GM18498 (cell line): Measurements from ENCODE around the gene GAL3ST3.
"Not testable (repeated sequence)": the region's sequence is repeated elsewhere in the genome, so short reads cannot be mapped to it uniquely, and the experiment has no call there.

Source experiments
- ATAC-seq: cut with Tn5 transposase; IDR thresholded peaks from one replicate; pipeline ENCODE4 v1.9.1; 2021; ENCODE audit warnings: mild to moderate bottlenecking, moderate library complexity; ENCODE audit not compliant: unreplicated experiment

Gene GAL3ST3

DNA sequence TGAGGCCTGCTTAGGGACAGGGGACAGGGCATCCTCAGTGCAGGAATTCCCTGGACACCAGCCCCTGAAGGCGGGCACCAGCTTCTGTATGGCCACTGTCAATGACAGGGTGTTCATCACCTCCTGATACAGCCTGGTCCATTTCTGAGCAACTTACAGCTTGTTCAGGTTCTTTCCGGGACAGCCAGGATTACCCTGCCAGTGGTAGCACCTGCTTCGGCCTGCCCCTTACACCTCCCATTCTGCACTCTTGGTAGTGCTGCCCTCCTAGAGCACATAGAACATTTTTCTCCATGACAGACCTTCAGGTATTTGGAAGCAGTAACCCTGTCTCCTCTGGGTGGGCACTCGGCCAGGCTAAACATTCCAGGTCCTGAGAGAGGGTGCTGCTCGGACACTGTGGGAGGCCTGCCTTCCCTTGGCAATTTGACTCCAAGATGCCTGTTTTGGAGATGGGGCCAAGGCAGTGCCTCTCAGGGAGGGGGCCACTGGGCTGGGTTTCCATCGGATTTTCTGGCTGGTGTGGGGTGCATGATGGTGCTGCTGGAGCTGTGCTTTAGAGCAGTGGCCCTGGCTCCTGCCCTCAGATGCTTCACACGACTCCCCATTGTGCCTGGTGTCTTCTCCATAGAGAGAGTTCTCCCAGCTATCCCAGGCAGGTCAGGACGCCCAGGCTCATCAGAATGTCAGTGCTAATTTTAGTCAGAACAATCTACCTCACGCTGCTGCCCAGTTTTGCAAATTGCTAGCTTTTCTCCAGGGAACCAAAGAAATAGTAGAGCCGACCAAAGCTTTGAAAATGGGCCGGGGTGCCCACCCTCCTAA is 1.2 kb downstream of the GAL3ST3 start:
- no peak for ATAC-seq

DNA sequence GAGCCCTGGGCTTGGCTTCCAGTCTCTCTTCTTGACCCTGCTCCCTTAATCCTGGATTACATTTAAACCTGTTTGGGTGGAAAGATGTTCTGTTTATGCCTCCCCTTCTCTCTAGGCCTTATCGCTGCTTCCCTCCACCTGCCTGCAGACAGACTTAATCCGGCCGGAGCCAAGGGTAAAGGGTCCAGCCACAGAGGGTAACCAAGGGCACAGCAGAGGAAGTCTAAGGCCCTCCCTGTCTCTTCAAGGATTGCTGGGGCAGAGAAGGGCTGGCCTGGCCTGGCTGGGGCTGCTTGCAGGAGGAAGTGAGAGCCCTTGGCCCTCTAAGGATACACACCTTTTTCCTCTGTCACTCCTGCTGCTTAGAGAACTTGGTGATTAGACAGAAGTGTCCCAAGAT is 2.1 kb downstream of the GAL3ST3 start:
- ATAC-seq: no peak

DNA sequence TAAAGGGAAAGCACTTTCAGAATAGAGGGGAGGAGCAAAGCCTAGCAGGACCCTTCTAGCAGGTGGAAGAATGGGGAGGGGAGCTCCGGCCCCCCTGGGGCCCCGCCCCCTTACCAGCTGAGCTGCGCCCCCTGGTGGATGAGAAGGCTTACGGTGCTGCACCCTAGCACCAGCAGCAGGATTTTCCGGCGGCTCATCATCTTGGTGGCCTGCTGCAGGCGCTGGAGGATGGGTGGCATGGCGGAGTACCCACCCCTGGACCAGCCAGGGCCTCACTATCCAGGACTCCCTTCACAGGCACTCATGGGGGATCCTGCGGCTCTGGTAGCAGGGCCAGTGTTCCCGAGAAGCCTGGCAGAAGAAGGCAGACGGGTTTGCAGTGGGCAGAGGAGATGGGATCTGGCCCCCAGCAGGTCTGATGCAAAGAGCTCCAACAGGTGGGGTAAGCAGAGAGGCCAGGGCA is 3.8 kb downstream of the GAL3ST3 start:
- ATAC-seq: peak; percentile 75

DNA sequence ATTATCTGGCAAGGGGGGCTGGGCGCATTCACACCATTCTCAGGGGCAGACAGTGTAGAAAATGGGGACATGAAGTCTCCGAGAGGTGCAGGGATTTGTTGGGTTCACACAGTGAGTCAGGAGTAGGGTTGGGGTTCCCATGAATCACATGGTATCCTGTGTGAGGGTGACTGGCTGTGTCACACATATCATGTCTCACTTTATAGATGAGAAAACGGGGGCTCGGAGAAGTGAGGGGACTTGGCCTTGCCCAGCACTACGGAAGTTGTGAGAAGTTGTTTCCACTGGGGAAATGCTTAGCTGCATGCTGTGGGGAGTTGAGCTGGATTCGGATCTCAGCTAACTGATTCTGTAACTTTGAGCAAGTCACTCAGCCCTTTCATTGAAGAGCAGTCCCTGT is 4.2 kb downstream of the GAL3ST3 start:
- ATAC-seq: no peak

DNA sequence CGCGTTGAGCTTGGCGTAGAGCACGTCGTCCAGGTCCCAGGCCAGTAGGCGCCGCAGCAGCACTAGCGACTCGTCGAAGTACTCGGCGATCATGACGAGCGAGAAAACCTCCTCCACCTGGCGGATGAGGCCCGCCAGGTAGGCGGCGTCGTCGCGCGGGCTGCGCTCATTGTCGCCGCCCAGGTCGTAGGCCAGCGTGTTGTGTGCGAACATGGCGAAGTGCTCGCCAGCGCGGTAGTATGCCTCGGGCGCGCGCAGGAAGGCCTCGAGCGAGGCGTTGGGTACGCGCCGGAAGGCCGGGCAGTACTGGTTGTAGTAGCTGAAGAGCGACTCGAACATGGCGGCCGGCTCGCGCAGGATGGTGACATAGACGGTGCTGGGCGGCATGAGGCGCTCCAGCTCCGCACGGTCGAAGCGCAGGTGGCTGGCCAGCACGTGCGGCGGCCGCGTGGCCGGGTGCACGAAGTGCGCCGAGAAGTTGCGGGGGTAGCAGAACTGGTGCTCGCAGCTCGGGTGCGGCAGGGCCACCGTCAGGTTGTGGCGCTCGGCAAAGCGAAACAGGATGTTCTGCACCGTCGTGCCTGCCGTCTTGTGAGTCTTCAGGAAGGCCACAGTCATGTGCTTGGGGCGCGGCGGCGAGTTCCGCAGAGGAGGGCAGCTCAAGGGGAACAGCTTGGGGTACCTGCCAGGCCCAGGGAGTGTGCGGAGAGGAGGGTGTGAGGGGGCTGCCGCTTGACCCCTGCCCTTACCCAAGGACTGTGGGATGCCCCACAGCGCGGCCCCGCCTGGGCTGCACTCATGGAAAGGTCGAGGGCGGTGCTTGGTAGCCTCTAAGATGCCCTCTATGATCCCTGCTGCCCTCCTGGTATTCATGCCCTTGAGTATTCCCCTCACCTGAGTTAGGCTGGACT is 5.7 kb downstream of the GAL3ST3 start:
- no peak for ATAC-seq

DNA sequence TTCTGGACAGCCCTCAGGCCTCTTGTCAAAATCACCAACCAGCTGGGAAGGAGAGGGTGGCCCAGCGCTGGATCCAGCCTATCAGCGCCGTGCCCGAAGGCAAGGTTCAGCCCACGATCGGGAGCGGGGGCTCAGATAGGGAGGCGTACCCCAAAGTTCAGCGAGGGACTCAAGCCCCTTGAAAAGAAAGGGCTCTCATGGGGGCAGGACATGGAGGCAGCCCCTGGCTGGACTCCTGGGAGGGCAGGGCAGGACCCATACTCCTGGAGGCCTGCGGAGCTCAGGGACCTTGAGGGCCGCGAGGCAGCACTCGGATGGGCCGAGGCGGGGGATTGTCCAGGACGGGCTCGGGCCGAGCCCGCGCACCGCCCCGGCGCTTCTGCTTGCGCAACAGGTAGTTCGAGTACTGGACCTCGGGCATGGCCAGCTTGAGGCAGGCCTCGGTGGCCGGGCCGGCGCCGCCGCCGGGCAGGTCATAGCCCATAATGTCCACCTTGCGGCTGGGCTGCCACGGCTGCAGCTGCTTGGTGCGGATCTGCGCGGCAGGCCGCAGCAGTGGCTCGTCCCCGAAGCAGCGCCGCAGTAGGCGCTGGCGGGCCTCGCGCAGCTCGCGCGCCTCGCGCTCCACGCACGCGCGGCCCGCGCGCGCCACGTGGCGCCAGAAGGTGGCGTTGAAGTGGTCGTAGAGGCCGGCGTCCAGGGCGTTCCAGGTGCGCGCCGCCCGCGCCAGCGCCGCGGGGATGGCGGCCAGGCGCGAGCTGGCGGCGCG is 6.5 kb downstream of the GAL3ST3 start:
- ATAC-seq: no peak

DNA sequence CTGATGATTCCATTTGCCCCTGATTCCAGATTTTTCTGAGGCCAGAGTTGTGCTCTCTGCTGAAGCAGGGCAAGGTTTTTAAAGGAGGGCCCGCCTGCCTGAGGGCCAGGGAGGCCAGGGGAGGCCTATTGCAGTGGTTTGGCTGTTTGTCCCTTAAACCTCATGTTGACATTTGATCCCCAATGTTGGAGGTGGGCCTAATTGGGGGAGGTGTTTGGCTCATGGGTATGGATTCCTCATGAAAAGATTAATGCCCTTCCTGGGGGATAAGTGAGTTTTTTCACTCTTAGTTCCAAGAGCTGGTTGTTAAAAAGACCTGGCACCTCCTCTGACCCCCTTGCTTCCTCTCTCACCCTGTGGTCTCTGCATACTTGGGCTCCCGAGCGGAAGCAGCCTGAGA is 9.2 kb downstream of the GAL3ST3 start:
- ATAC-seq: no peak

DNA sequence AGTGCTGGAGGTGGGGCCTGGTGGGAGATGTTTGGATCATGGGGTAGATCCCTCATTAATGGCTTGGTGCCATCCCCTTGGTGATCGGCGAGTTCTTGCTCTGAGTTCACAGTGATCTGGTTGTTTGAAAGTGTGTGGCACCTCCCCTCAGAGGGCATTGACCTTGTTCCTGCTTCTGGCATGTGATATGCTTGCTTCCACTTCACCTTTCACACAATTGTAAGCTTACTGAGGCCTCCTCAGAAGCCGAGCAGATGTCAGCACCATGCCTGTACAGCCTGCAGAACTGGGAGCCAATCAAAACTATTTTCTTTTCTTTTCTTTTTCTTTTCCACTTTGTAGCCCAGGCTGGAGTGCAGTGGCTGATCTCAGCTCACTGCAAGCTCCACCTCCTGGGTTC is 11.6 kb downstream of the GAL3ST3 start:
- ATAC-seq: no peak

DNA sequence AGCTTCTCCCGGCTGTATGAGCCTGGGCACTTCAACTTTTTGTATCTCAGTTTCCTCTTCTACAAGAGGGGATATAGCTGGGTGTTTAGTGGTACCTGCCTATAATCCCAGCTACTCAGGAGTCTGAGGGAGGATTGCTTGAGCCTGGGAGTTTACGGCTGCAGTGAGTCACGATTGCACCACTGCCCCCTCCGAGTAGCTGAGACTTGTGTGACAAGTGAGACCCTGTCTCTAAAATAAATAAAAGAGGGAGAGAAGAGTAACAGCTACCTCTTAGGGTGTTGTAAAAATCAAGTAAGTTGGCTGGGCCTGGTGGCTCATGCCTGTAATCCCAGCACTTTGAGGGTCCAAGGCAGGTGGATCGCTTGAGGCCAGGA is 12.6 kb downstream of the GAL3ST3 start:
- ATAC-seq: no peak

DNA sequence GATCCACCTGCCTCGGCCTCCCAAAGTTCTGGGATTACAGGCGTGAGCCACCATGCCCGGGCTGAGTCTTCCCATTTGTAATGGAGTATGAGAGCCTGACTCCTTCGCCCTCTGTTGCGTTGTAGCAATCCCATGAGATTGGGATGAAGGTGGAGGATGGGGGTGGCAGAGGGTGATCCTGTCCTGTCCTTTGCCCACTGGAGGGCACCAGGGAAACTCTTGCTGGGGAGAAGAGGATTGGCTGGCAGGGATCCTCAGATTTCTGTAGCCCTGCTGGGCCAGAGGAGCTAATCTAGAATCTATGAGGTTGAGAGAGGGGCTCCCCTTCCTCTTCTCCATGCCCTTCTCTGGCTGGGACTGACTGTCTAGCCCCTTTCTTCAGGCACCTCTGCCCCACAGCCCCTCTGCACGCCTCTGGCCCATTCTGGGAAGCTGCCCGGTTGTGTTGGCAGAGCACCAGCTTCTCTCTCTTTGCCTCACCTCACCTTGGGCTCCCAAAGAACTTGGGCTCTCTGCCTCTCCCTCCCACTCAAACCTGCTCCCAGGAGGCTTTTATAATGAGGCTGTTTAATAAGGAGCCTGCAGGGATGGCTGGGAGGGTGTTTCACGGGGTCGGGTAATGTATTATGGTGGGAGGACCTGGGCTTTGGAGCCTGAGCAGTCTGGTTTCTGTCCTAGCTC is 13.2 kb downstream of the GAL3ST3 start:
- no peak for ATAC-seq

DNA sequence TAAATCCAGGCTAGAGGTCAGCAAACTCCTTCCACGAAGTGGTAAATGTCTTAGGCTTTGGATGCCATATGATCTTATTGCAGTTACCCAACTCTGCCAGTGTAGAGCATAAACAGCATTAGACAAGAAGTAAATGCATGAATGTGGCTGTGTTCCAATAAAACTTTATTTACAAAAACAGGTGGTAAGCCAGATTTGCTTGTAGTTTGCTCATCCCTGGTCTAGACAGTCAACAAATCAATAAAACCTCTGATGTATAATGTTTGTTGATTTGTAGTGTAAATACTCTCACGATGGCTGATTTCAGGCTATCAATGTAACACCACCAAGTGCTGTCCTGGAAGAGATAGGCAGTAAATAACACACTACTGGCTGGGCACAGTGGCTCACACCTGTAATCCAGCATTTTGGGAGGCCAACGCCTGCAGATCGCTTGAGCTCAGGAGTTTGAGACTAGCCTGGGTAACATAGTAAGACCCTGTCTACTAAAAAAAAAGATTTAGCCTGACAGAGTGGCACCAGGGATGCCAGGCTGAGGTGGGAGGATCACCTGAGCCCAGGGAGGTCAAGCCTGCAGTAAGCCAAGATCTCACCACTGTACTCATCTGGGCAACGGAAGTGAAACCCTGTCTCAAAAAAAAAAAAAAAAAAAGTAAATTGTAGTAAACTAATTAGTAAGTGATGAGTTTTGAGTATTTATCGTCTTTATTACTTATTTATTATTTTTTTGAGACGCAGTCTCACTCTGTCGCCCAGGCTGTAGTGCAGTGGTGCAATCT is 15.8 kb downstream of the GAL3ST3 start:
- no peak for ATAC-seq

DNA sequence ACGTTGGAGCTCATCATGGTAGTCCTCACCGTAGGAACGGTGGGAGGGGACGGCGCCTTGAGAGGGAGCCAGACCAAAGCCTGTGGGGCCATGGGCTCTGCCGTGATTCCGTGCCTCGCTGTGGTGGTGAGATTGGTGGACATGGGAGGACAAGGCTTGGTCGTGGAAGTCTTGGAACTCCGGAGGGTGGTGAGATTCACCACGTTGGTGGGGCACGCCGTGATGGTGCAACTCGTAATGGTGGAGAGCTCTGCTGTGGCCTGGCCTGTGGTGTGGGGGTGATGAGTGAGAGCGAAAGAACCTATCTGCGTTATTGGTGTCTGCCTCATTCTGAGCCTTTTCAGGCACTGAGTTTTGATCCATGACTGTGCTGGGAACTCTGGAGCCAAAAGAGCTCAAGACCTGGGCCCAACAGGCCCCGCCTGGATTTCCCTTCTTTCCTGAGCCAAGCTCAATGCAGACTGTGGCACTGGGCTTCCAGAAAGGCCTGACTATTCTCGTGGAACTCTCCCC is 22.9 kb downstream of the GAL3ST3 start, which contains the start of gene CATSPER1:
Gene CATSPER1 (minus strand): TSS at position 463 of the 513 bp plus-strand sequence. CDS start 100 bp downstream, at position 363.
- no peak for ATAC-seq

DNA sequence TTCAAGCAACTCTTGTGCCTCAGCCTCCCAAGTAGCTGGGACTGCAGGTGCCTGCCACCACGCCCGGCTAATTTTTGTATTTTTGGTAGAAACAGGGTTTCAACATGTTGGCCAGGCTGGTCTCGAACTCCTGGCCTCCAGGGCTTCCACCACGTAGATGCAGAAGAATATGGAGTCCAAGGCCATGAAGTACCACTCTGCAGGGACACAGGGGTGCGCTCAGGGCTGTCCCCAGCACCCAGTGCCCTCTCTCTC is 25.8 kb downstream of the GAL3ST3 start:
- ATAC-seq: not testable (repeated sequence)

DNA sequence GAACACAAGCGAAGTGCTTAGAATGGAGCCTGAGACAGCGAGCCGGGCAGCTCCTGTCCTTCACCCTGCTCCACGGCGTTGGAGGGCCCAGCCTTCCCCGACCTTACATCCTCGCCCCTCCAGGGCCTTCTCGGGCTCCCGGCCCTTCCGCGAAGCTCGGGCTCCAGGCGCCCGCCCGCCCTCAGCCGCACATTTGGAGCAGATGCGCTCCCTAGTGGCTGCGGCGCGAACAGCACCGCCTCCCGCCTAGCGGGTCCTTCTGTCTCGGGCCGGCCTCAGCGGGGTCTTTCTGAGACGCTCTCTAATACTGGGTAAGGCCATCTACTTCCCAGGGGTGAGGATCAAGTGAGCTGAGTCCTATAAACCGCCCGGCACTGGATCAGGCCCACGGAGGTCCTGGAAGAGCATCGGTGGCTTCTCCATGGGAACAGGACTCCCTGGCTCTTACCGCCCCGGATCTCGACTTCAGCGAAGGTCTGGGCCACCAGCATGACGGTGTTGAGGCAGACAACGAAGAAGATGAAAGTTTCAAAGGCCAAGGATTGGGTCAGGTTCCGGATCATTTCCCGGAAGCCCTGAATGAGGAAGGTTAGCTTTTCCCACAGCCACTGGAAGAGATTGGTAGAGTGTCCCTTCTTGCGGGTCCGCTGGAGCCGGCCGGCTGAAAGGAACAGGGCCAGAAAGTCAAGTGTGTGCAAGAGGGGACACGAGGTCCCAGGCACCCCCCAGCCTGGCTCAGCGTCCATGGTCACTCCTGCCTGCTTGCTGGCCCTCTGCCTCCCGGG is 26.4 kb downstream of the GAL3ST3 start:
- ATAC-seq: peak; percentile 62

DNA sequence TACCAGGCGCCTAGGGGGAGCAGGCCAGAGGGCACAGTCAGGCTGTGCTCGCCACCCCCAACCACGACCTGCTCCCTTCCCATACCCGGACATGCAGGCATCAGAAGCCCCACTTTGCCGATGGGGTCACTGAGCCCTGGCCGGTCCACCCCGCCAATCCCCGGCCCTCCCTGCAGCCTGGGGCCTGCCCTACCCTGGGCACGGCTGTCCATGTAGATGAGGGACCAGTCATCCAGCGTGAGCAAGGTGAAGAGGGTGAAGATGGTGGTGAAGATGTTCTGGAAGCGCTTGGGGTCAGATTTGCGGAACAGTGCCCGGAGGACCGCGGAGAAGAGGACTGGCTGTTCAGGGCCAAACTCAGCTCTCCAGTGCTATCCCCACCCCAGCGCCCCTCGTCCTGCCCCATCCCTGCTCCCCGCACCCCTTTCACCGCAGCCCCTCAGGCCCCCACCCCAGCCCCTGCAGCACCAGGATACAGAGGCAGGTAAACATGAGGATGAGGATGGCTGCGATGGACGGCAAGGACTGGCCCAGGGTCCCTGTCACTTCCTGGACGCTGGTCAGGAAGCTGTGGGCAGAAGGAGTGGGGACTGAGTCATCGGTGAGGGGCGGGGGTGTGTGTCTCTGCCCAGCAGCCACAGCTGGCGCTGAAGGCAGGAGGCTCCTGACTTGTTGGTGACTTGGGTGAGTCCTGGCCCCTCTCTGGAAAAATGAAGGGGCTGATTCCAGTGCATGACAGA is 28.2 kb downstream of the GAL3ST3 start:
- no peak for ATAC-seq

DNA sequence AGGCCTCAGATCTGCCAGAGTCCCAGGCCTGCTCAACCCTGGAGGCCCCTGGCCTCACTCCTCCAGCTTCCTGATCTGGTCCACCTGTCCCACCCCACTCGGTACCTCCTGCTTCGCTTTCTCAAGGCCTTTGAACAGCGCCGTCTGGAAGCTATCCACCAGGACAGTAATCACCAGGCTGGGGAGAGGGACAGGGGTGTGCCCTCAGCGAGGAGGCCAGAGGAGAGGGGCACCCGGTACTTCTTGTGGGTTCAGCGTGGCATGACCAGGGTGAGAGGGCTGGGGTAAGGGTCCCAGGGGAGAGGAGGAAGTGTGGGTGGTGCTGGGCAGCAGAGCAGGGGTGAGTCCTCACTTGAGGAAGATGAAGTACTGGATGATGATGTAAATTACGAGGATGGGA is 28.7 kb downstream of the GAL3ST3 start:
- no peak for ATAC-seq

DNA sequence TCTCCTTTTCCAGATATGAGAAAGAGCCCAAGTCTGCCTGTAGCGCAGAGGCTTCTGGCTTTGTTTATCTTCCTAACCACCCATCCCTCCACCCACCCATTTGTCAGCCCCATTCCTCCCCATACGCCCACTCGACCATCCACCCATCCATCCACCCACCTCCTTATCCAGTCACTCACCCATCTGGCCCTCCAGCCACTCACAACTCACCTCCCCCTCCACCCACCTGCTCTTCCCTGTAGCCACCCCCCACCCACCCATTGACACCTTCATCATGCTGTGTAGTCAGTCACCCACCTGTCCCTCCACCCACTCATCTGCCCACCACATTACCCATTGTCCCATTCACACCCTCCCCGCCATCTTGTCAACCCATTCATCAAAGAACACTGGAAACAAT is 31.6 kb downstream of the GAL3ST3 start:
- ATAC-seq: no peak

DNA sequence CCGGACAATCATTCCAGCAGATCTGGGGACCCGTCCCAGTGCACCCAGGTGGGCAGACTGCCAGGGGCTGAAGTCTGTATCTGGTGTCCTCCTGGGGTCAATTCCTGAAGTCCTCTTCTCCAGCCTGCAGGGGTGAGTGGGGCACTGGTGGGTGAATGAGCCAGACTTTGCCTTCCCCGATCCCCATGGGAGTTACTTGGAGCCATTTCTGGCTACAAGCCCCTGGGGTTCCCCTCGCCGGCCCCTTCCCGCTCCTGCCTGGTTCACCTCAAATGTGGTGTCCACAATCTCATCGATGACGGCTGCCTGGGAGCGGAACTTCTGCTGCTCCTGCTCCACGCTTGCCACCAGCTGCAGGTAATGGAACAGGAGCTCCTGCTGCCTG is 32.2 kb downstream of the GAL3ST3 start:
- no peak for ATAC-seq
